Nephron (organoid): ENCODE data around the gene NTNG1.
A peak's percentile ranks its signal among the peaks of the same experiment; 100 is the strongest.

ENCODE experiments used
- H3K27ac Mint-ChIP-seq, 3 experiments: 2 replicates each; pipeline ENCODE4 v1.8.0; 2020; ENCODE audit warnings: mixed read lengths in 3 of 3, mild to moderate bottlenecking in 2 of 3, moderate library complexity in 1 of 3
- H3K27me3 Mint-ChIP-seq: 2 replicates; pipeline ENCODE4 v1.8.0; 2021; ENCODE audit warnings: low read depth, mild to moderate bottlenecking, moderate library complexity, mixed read lengths
- H3K36me3 Mint-ChIP-seq: 2 replicates; pipeline ENCODE4 v1.8.0; 2020; ENCODE audit warnings: low read depth, mixed read lengths
- H3K4me1 Mint-ChIP-seq: 2 replicates; pipeline ENCODE4 v1.8.0; 2020; ENCODE audit warnings: mixed read lengths
- H3K4me3 Mint-ChIP-seq, 3 experiments: 2 replicates each; pipeline ENCODE4 v1.8.0; 2020; ENCODE audit warnings: mild to moderate bottlenecking in 3 of 3, mixed read lengths in 3 of 3, moderate library complexity in 2 of 3
- H3K9me3 Mint-ChIP-seq: 2 replicates; pipeline ENCODE4 v1.8.0; 2020; ENCODE audit warnings: mixed read lengths
- TF ChIP-seq, protein P1 (sequence below), 3 experiments: fragments of 200-600 bp; sonication (generic); IDR thresholded peaks; one replicate each; pipeline ENCODE4 v1.5.0; 2021; ENCODE audit warnings: antibody characterized with exemption in 3 of 3; ENCODE audit not compliant: unreplicated experiment in 3 of 3

The NTNG1 gene

DNA sequence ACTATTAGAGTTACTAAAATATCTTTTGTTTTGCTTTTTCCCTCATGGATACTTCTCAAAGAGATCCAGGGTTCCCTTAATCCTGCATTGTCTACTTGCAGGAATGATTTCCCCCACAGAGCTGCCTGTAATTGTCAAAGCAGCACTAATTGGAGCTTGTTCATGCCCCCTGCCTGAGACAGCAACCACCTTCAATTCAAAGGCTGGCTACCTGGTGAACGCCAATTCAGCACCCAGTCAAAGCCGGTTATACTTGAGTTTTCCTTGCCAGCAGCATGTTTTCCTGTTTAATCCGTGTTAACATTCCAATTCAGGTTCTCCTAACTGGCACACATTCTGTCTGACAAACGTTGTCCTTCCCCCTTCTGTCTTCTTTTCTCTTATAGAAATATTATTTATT lies 382.9 kb downstream of the NTNG1 start:
- H3K9me3 Mint-ChIP-seq = peaks cover 3% of the 10 kb centered on the region
- TF ChIP-seq, protein P1, sequence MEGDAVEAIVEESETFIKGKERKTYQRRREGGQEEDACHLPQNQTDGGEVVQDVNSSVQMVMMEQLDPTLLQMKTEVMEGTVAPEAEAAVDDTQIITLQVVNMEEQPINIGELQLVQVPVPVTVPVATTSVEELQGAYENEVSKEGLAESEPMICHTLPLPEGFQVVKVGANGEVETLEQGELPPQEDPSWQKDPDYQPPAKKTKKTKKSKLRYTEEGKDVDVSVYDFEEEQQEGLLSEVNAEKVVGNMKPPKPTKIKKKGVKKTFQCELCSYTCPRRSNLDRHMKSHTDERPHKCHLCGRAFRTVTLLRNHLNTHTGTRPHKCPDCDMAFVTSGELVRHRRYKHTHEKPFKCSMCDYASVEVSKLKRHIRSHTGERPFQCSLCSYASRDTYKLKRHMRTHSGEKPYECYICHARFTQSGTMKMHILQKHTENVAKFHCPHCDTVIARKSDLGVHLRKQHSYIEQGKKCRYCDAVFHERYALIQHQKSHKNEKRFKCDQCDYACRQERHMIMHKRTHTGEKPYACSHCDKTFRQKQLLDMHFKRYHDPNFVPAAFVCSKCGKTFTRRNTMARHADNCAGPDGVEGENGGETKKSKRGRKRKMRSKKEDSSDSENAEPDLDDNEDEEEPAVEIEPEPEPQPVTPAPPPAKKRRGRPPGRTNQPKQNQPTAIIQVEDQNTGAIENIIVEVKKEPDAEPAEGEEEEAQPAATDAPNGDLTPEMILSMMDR (IDR thresholded peaks at IDR 0.05; ENCODE audit: unreplicated experiment in 3 of 3) = no peak
- no peaks in the 10 kb centered on the region for H3K27me3 Mint-ChIP-seq
- H3K27ac Mint-ChIP-seq = no peak overlapping the region
- no peak overlapping the region for H3K4me3 Mint-ChIP-seq
- no peaks in the 10 kb centered on the region for H3K36me3 Mint-ChIP-seq
- H3K4me1 Mint-ChIP-seq = peaks cover 4% of the 10 kb centered on the region

DNA sequence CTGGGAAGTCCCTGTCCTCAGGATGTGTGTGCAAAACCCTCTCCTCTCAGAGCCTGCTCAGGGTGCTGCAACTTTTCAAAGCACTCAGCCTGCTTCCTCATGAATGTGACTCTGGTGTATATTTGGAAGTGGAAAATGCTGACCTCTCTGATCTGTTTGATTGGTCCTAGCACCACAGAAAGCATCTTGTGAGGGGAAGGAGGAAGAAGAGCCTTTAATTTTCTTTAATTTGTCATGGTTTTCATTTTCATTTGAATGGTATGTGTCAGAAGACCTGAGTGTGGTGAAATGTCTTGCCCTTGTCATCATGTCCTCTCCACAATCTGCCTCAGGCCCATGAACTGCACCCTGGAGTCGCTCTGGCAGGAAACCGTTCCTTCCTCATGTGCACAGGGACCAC lies 383.5 kb downstream of the NTNG1 start:
- Mint-ChIP-seq H3K9me3 (peaks cover 3% of the 10 kb centered on the region), H3K4me1 (peaks cover 4% of the 10 kb centered on the region), H3K27me3 (no peaks in the 10 kb centered on the region), H3K4me3 (no peak overlapping the region), H3K36me3 (no peaks in the 10 kb centered on the region), H3K27ac (no peak overlapping the region)
- TF ChIP-seq, protein P1 (IDR thresholded peaks at IDR 0.05; ENCODE audit: unreplicated experiment in 3 of 3) = no peak

DNA sequence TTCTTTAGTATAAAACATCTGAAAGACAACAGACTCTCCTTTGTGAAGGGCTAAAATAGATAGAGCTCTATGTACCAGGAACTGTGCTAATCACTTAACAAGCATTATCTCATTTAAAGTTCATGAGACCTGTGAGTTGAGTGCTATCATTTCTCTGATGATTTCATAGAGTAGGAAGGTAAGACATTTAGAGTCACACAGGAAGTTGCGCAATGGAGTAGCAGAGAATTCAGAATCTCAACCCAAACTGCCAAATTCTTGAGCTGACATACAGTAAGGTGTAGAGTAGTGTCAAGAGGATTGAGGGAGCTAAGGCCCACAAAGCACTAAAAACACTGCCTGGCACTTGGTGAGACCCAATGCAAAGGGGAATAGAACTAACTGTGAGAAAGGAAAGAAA lies 384.3 kb downstream of the NTNG1 start:
- H3K27me3 Mint-ChIP-seq = no peaks in the 10 kb centered on the region
- TF ChIP-seq, protein P1 (IDR thresholded peaks at IDR 0.05; ENCODE audit: unreplicated experiment in 3 of 3) = no peak
- no peak overlapping the region for H3K27ac Mint-ChIP-seq
- H3K4me3 Mint-ChIP-seq = no peak overlapping the region
- H3K4me1 Mint-ChIP-seq = peaks cover 10% of the 10 kb centered on the region
- no peaks in the 10 kb centered on the region for H3K36me3 Mint-ChIP-seq
- no peaks in the 10 kb centered on the region for H3K9me3 Mint-ChIP-seq

DNA sequence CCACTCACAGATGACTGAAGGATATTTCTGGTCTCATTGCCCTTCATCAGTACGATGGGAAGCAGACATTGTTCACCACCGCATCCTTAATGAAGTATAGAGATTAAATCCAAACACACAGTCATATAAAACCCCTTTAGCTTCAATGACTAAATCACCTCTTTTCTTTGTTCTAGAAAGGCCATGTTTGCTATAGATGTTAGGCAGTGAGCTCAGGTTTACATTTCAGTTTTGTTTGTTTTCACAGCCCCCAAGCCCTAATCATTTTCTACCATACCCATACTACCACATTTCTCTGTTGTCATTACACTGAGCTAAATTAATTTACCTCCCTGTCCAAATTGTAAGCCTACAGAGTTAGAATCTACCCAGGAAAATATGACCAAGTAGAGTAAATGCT lies 385.1 kb downstream of the NTNG1 start:
- Mint-ChIP-seq H3K4me3 (no peak overlapping the region), H3K36me3 (no peaks in the 10 kb centered on the region), H3K27ac (no peak overlapping the region), H3K4me1 (peaks cover 10% of the 10 kb centered on the region), H3K27me3 (no peaks in the 10 kb centered on the region), H3K9me3 (no peaks in the 10 kb centered on the region)
- TF ChIP-seq, protein P1 (IDR thresholded peaks at IDR 0.05; ENCODE audit: unreplicated experiment in 3 of 3) = no peak

DNA sequence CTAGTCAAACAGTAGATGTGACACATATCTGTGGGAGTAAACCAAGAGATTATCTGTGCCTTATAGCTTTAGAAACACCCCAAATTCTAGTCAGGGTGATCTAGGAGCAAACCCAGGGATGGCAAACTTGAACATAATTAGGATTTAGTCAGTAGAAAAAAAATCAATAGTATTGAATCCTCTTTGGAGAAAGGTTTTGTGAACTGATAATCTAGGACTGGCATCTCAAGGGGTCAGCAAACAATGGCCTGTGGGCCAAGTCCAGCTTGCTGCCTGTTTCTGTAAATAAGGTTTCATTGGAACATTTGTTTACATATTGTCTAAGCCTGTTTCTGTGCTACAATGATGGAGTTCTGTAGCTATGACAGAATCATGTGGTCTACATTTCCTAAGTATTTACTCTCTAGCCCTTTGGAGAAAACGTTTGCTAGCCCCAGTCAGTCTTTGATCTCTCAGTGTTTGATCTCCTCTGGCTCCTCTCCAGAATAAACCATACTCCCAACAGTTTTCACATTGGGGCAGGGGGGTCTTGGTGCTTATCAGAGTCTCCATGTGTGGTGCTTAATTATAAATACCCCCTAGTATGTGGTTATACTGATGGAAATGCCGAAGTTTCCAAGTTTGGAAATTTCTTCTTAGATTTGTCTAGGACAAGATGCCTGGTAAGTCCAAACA lies 385.8 kb downstream of the NTNG1 start:
- H3K4me3 Mint-ChIP-seq = no peak overlapping the region
- no peaks in the 10 kb centered on the region for H3K27me3 Mint-ChIP-seq
- no peaks in the 10 kb centered on the region for H3K9me3 Mint-ChIP-seq
- H3K27ac Mint-ChIP-seq = no peak overlapping the region
- no peaks in the 10 kb centered on the region for H3K36me3 Mint-ChIP-seq
- H3K4me1 Mint-ChIP-seq = peaks cover 10% of the 10 kb centered on the region
- TF ChIP-seq, protein P1 (IDR thresholded peaks at IDR 0.05; ENCODE audit: unreplicated experiment in 3 of 3) = no peak

DNA sequence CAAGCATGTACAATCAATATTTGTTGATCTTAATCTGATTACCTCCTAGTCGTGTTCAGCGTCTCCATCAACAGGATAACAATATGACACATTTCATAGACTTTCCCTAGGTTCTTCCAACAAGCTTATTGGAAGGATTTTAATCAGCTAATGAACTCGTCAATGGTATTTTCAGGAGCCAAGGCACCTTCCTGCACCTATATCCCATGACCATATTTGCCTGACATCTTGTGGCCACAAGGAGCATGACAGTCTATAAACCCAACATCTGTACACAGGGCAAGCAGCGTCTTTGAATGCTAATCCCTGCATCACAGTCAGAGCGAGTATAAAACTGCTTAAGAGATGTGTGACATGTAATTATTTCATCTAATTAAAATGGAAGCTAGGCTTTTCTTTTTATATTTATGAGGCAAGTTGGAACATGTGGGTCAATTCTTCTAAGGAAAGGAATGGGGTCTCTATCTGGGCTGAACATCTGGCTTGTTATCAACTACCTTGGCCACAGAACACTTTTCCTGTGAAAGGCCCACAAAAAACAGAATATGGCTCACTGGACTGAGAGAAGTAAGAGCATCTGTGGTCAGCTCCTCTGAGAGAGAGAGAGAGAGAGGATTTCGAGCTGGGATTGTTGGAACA lies 388.8 kb downstream of the NTNG1 start:
- peaks cover 10% of the 10 kb centered on the region for H3K4me1 Mint-ChIP-seq
- H3K4me3 Mint-ChIP-seq = no peak overlapping the region
- no peaks in the 10 kb centered on the region for H3K36me3 Mint-ChIP-seq
- TF ChIP-seq, protein P1 (IDR thresholded peaks at IDR 0.05; ENCODE audit: unreplicated experiment in 3 of 3) = peak; percentile 87 to 90 (median 88)
- peak overlapping the region in 1 of 3 experiments; percentile 1 for H3K27ac Mint-ChIP-seq
- peaks cover 4% of the 10 kb centered on the region for H3K27me3 Mint-ChIP-seq
- H3K9me3 Mint-ChIP-seq = no peaks in the 10 kb centered on the region
